ENCODE data around the gene EBLN1. TPM values are rescaled to one million over a fixed set of nuclear protein-coding genes. Genes with fewer than 3 reads are reported as not detected.

Gene EBLN1
- total and polyA plus RNA-seq, 9 of the 15 experiments (the other 6 are each of a cell fraction or from before 2014, with no cell fraction given) = 0.06 to 3.1 (median 0.80) TPM

DNA sequence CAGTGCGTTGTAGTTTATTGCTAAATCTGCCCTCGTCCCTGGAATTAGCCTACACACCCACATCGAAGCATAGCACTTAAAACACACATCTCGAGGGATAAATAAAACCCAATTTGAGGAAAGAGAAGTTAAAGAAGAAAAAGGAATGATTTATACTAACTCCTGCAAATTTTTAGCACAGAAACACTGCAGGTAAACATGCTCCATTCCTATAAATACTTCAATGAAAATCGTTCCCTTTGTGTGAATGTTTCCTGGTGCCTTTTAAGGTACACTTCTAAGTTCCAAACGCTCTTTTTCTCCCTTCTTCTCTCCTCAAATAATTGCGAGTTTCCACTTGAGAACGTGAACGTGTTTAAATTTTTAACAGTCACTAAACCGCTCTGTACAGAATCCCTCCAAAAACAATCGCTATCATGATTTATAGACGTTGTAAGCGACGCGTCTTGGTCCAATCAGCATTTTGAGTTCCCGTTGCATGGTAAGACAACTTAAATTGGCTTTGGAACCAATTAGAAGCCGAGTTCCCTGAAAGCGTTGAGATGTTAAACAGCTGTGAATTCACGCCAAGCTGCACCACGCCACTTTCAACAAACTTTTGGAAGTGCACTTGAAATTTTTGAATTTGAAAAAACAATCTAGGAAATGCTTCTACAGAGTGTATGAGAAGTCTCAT is 12.5 kb upstream of the EBLN1 start (continued):
- no peak for TF ChIP-seq SFPQ (IDR thresholded peaks at IDR 0.05; ENCODE audit: low read depth, low read length)
- TF ChIP-seq TRIM24 (IDR thresholded peaks at IDR 0.05) = peak in 1 of 2 experiments; percentile 22; a peak in 1 of 4 replicates
- TF ChIP-seq NR2C1 (IDR thresholded peaks at IDR 0.05) = no peak; the same call in 1 of the 2 replicates
- TF ChIP-seq NR2C1 (tag; IDR thresholded peaks at IDR 0.05) = no peak
- 0 out of 2 replicates have a peak, but pooled peaks have one; percentile 30 for TF ChIP-seq SOX6 (IDR thresholded peaks at IDR 0.05)
- TF ChIP-seq C11orf30 (IDR thresholded peaks at IDR 0.05; ENCODE audit: low read depth) = peak; percentile 61
- TF ChIP-seq MYBL2 (IDR thresholded peaks at IDR 0.05; ENCODE audit: low read depth) = peak; percentile 99
- no peak for TF ChIP-seq MYBL2 (CRISPR knock-in tag; IDR thresholded peaks at IDR 0.05; ENCODE audit: borderline replicate concordance)
- TF ChIP-seq, protein P1, sequence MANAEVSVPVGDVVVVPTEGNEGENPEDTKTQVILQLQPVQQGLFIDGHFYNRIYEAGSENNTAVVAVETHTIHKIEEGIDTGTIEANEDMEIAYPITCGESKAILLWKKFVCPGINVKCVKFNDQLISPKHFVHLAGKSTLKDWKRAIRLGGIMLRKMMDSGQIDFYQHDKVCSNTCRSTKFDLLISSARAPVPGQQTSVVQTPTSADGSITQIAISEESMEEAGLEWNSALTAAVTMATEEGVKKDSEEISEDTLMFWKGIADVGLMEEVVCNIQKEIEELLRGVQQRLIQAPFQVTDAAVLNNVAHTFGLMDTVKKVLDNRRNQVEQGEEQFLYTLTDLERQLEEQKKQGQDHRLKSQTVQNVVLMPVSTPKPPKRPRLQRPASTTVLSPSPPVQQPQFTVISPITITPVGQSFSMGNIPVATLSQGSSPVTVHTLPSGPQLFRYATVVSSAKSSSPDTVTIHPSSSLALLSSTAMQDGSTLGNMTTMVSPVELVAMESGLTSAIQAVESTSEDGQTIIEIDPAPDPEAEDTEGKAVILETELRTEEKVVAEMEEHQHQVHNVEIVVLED (CRISPR knock-in tag; IDR thresholded peaks at IDR 0.05) = 0 out of 2 replicates have a peak, but pooled peaks have one; percentile 29
- no peak for TF ChIP-seq LARP7 (IDR thresholded peaks at IDR 0.05)
- TF ChIP-seq ZNF398 (CRISPR knock-in tag; IDR thresholded peaks at IDR 0.05) = no peak
- TF ChIP-seq PATZ1 (CRISPR knock-in tag; IDR thresholded peaks at IDR 0.05; ENCODE audit: borderline replicate concordance) = no peak
- TF ChIP-seq TAF9B (IDR thresholded peaks at IDR 0.05; ENCODE audit: partially characterized antibody) = peak; percentile 5
- 0 out of 2 replicates have a peak, but pooled peaks have one; percentile 15 for TF ChIP-seq GATAD2B (IDR thresholded peaks at IDR 0.05; ENCODE audit: borderline replicate concordance)
- no peak for TF ChIP-seq RNF2 (IDR thresholded peaks at IDR 0.05)
- TF ChIP-seq, protein P2, sequence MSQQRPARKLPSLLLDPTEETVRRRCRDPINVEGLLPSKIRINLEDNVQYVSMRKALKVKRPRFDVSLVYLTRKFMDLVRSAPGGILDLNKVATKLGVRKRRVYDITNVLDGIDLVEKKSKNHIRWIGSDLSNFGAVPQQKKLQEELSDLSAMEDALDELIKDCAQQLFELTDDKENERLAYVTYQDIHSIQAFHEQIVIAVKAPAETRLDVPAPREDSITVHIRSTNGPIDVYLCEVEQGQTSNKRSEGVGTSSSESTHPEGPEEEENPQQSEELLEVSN (IDR thresholded peaks at IDR 0.05; ENCODE audit: borderline replicate concordance in 1 of 2, extremely low read depth in 1 of 2, insufficient read depth in 1 of 2, insufficient read length in 1 of 2, low read depth in 1 of 2, low read length in 1 of 2, poor library complexity in 1 of 2, severe bottlenecking in 1 of 2) = peak; percentile 49 to 66
- TF ChIP-seq POLR2A (conservative IDR thresholded peaks at IDR 0.05) = peak; percentile 73
- TF ChIP-seq BRD4 (IDR thresholded peaks at IDR 0.05) = no peak

Data from K562 (cell line).